ENCODE results near the gene ZNF460. TPM values are rescaled to one million over a fixed set of nuclear protein-coding genes. Genes with fewer than 3 reads are reported as not detected.

Gene ZNF460
- polyA plus RNA-seq, 2 of the 4 experiments (the other 2 are of a cell fraction), result 0.50 to 16.1 TPM

DNA sequence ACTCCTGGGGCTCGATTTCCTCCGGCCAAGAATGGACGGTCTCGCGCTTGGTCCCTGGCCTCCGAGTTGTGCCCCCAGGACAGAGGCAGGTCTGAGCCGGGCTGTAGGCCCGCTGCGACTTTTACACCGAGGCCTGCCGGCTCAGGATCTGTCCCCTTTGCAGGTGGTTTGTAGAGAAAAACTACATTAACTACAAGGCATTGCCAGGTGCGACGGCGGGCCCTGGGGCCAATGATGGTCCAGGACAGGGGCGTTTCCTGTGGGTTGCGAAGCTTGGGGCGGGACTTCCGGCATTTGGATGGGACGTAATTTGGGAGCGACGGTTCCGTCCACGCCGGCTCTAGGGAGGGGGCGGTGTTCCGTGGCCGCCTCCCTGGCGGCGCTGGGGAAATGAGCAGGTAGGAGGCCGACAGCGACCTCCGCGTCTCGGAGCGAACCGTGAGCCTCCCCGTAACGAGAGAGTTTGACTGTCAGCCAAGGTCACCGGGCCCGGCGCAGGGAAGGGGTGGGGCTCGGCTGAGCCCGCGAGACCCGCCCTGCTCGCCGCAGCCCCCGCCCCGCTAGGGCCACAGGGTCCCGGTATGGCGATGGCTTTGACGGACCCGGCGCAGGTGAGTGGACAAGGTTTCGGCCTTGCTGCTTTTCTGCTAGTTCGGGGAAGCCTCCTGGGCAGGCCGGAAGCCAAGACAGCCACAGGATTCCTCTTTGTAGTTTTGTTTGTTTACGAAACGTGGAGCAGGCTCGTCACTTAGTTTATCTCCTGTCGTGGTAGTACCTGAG, 39.8 kb upstream of the ZNF460 start, which contains the start of gene ZNF805 (continued):
- TF ChIP-seq, protein P1, sequence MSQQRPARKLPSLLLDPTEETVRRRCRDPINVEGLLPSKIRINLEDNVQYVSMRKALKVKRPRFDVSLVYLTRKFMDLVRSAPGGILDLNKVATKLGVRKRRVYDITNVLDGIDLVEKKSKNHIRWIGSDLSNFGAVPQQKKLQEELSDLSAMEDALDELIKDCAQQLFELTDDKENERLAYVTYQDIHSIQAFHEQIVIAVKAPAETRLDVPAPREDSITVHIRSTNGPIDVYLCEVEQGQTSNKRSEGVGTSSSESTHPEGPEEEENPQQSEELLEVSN (IDR thresholded peaks at IDR 0.05; ENCODE audit: borderline replicate concordance, low read depth), result peak; percentile 91
- TF ChIP-seq, protein P2, sequence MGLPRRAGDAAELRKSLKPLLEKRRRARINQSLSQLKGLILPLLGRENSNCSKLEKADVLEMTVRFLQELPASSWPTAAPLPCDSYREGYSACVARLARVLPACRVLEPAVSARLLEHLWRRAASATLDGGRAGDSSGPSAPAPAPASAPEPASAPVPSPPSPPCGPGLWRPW (IDR thresholded peaks at IDR 0.05), result no peak
- TF ChIP-seq FOSB (CRISPR knock-in tag; IDR thresholded peaks at IDR 0.05), result no peak
- no peak for TF ChIP-seq EHF (CRISPR knock-in tag; IDR thresholded peaks at IDR 0.05)
- no peak for TF ChIP-seq KDM5A (IDR thresholded peaks at IDR 0.05)
- no peak for TF ChIP-seq SMC3 (IDR thresholded peaks at IDR 0.05)
- no peak for TF ChIP-seq ZSCAN20 (CRISPR knock-in tag; IDR thresholded peaks at IDR 0.05)
- TF ChIP-seq RNF2 (IDR thresholded peaks at IDR 0.05; ENCODE audit: borderline replicate concordance, low read depth), result no peak
- TF ChIP-seq, protein P3, sequence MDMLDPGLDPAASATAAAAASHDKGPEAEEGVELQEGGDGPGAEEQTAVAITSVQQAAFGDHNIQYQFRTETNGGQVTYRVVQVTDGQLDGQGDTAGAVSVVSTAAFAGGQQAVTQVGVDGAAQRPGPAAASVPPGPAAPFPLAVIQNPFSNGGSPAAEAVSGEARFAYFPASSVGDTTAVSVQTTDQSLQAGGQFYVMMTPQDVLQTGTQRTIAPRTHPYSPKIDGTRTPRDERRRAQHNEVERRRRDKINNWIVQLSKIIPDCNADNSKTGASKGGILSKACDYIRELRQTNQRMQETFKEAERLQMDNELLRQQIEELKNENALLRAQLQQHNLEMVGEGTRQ (IDR thresholded peaks at IDR 0.05), result no peak
- TF ChIP-seq FOSL2 (IDR thresholded peaks at IDR 0.05), result no peak
- no peak for TF ChIP-seq FOSL2 (CRISPR knock-in tag; IDR thresholded peaks at IDR 0.05)
- TF ChIP-seq POLR2AphosphoS2 (conservative IDR thresholded peaks at IDR 0.05; ENCODE audit: low read length), result no peak
- TF ChIP-seq, protein P4, sequence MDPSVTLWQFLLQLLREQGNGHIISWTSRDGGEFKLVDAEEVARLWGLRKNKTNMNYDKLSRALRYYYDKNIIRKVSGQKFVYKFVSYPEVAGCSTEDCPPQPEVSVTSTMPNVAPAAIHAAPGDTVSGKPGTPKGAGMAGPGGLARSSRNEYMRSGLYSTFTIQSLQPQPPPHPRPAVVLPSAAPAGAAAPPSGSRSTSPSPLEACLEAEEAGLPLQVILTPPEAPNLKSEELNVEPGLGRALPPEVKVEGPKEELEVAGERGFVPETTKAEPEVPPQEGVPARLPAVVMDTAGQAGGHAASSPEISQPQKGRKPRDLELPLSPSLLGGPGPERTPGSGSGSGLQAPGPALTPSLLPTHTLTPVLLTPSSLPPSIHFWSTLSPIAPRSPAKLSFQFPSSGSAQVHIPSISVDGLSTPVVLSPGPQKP (IDR thresholded peaks at IDR 0.05; ENCODE audit: low read depth, low read length), result no peak
- TF ChIP-seq NFE2L2 (conservative IDR thresholded peaks at IDR 0.05; ENCODE audit: low read length), result no peak
- TF ChIP-seq JUNB (IDR thresholded peaks at IDR 0.05), result no peak
- TF ChIP-seq HMGXB4 (CRISPR knock-in tag; IDR thresholded peaks at IDR 0.05; ENCODE audit: borderline replicate concordance), result no peak
- no peak for TF ChIP-seq CTCF (IDR thresholded peaks at IDR 0.05)
- peak; percentile 22; the same call in 1 of the 2 replicates for TF ChIP-seq HOXB5 (CRISPR knock-in tag; IDR thresholded peaks at IDR 0.05)
- TF ChIP-seq, protein P5, sequence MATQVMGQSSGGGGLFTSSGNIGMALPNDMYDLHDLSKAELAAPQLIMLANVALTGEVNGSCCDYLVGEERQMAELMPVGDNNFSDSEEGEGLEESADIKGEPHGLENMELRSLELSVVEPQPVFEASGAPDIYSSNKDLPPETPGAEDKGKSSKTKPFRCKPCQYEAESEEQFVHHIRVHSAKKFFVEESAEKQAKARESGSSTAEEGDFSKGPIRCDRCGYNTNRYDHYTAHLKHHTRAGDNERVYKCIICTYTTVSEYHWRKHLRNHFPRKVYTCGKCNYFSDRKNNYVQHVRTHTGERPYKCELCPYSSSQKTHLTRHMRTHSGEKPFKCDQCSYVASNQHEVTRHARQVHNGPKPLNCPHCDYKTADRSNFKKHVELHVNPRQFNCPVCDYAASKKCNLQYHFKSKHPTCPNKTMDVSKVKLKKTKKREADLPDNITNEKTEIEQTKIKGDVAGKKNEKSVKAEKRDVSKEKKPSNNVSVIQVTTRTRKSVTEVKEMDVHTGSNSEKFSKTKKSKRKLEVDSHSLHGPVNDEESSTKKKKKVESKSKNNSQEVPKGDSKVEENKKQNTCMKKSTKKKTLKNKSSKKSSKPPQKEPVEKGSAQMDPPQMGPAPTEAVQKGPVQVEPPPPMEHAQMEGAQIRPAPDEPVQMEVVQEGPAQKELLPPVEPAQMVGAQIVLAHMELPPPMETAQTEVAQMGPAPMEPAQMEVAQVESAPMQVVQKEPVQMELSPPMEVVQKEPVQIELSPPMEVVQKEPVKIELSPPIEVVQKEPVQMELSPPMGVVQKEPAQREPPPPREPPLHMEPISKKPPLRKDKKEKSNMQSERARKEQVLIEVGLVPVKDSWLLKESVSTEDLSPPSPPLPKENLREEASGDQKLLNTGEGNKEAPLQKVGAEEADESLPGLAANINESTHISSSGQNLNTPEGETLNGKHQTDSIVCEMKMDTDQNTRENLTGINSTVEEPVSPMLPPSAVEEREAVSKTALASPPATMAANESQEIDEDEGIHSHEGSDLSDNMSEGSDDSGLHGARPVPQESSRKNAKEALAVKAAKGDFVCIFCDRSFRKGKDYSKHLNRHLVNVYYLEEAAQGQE (IDR thresholded peaks at IDR 0.05), result no peak
- no peak for TF ChIP-seq CBX2 (IDR thresholded peaks at IDR 0.05; ENCODE audit: borderline replicate concordance, low read depth)
- TF ChIP-seq, protein P6, sequence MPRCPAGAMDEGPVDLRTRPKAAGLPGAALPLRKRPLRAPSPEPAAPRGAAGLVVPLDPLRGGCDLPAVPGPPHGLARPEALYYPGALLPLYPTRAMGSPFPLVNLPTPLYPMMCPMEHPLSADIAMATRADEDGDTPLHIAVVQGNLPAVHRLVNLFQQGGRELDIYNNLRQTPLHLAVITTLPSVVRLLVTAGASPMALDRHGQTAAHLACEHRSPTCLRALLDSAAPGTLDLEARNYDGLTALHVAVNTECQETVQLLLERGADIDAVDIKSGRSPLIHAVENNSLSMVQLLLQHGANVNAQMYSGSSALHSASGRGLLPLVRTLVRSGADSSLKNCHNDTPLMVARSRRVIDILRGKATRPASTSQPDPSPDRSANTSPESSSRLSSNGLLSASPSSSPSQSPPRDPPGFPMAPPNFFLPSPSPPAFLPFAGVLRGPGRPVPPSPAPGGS (IDR thresholded peaks at IDR 0.05), result 0 out of 3 replicates have a peak, but pooled peaks have one; percentile 36
- TF ChIP-seq MYC (IDR thresholded peaks at IDR 0.05; ENCODE audit: borderline replicate concordance, low read length), result no peak; the same call in 1 of the 2 replicates
- TF ChIP-seq TP53 (CRISPR knock-in tag; IDR thresholded peaks at IDR 0.05), result 0 out of 2 replicates have a peak, but pooled peaks have one; percentile 20
- TF ChIP-seq, protein P7, sequence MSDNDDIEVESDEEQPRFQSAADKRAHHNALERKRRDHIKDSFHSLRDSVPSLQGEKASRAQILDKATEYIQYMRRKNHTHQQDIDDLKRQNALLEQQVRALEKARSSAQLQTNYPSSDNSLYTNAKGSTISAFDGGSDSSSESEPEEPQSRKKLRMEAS (IDR thresholded peaks at IDR 0.05), result peak; percentile 94
- TF ChIP-seq PHF8 (IDR thresholded peaks at IDR 0.05; ENCODE audit: borderline replicate concordance, low read depth), result peak; percentile 96
- TF ChIP-seq RFX5 (IDR thresholded peaks at IDR 0.05), result no peak
- no peak for TF ChIP-seq MAFK (IDR thresholded peaks at IDR 0.05; ENCODE audit: partially characterized antibody)
- TF ChIP-seq ZC3H11A (IDR thresholded peaks at IDR 0.05), result no peak; the same call in 1 of the 2 replicates
- peak; percentile 65 for TF ChIP-seq POLR2A (IDR thresholded peaks at IDR 0.05; ENCODE audit: low read length)
- no peak for TF ChIP-seq RAD21 (conservative IDR thresholded peaks at IDR 0.05 in 1 of 2, IDR thresholded peaks at IDR 0.05 in 1 of 2)

Measured in A549 (cell line).